ENCODE measurements around the gene GCK.

GCK gene

GRCh38 chr7:44227911-44228310, 38.7 kb upstream of the GCK start:
- H3K4me3 ChIP-seq (replicated peaks; ENCODE audit: low read depth, low read length) = no peak overlapping the region
- no peak for DNase-seq (ENCODE audit: low read depth)
- no peak for TF ChIP-seq CTCF (IDR thresholded peaks at IDR 0.05; ENCODE audit: low read length, missing control alignments)

- no peak for TF ChIP-seq CTCF (IDR thresholded peaks at IDR 0.05; ENCODE audit: low read length, missing control alignments)
- no peak overlapping the region for H3K4me3 ChIP-seq (replicated peaks; ENCODE audit: low read depth, low read length)
Observed at GRCh38 chr7:44226396-44226753, 37.1 kb upstream of the GCK start.

GRCh38 chr7:44225566-44226395, 36.5 kb upstream of the GCK start:
- H3K4me3 ChIP-seq (replicated peaks; ENCODE audit: low read depth, low read length) = no peak overlapping the region
- no peak for DNase-seq (ENCODE audit: low read depth)
- TF ChIP-seq CTCF (IDR thresholded peaks at IDR 0.05; ENCODE audit: low read length, missing control alignments) = no peak

More at GRCh38 chr7:44226396-44226753, 37.1 kb upstream of the GCK start:
- no peak for DNase-seq (ENCODE audit: low read depth)

GRCh38 chr7:44224974-44225565, 35.8 kb upstream of the GCK start:
- no peak for TF ChIP-seq CTCF (IDR thresholded peaks at IDR 0.05; ENCODE audit: low read length, missing control alignments)
- no peak overlapping the region for H3K4me3 ChIP-seq (replicated peaks; ENCODE audit: low read depth, low read length)
- DNase-seq (ENCODE audit: low read depth) = no peak

GRCh38 chr7:44224080-44224973, 35.1 kb upstream of the GCK start:
- DNase-seq (ENCODE audit: low read depth) = no peak

More at GRCh38 chr7:44224080-44224973, 35.1 kb upstream of the GCK start:
- TF ChIP-seq CTCF (IDR thresholded peaks at IDR 0.05; ENCODE audit: low read length, missing control alignments) = no peak
- no peak overlapping the region for H3K4me3 ChIP-seq (replicated peaks; ENCODE audit: low read depth, low read length)
